SJSA1 (cell line): ENCODE measurements around the gene POLR1D. TPM values are rescaled to one million over a fixed set of nuclear protein-coding genes. Genes with fewer than 3 reads are reported as not detected.

Experiments used
- DNase-seq, 2 experiments: peaks; one replicate each; pipeline ENCODE4 v3.0.0-alpha.2; 2015 to 2020; ENCODE audit warnings: low spot score in 2 of 2, low read depth in 1 of 2
- H3K27ac ChIP-seq: fragments of 250-450 bp; sonication (Bioruptor Pico); 2 replicates; pipeline ENCODE4 v1.5.1; 2020; ENCODE audit warnings: mild to moderate bottlenecking, moderate library complexity
- H3K27me3 ChIP-seq: fragments of 250-450 bp; sonication (Bioruptor Pico); replicated peaks from 2 replicates; pipeline ENCODE4 v1.5.1; 2020; ENCODE audit warnings: mild to moderate bottlenecking, moderate library complexity
- H3K36me3 ChIP-seq: fragments of 250-450 bp; sonication (Bioruptor Pico); 2 replicates; pipeline ENCODE4 v1.5.1; 2020; ENCODE audit warnings: mild to moderate bottlenecking
- H3K4me1 ChIP-seq: fragments of 250-450 bp; sonication (Bioruptor Pico); replicated peaks from 2 replicates; pipeline ENCODE4 v1.6.1; 2021; ENCODE audit warnings: mild to moderate bottlenecking
- H3K4me3 ChIP-seq: fragments of 250-450 bp; sonication (Bioruptor Pico); 2 replicates; pipeline ENCODE4 v1.5.1; 2020; ENCODE audit warnings: mild to moderate bottlenecking
- H3K9me3 ChIP-seq: fragments of 250-450 bp; sonication (Bioruptor Pico); replicated peaks from 2 replicates; pipeline ENCODE4 v1.5.1; 2020; ENCODE audit warnings: mild to moderate bottlenecking
- total RNA-seq: library from RNA; depleted of rRNA; stranded (reverse); fragments of >200 nt; shearing (Covaris generic); gene quantifications from 2 replicates; pipeline ENCODE4 v1.2.3, GENCODE V29; 2014; rRNA removed

POLR1D gene
- total RNA-seq, 1 experiment from 2014 or later: 68.4 TPM

GRCh38 chr13:27659145-27659865 lies 37.6 kb downstream of the POLR1D start:
- no peaks in the 10 kb centered on the region for H3K4me1 ChIP-seq
- no peak overlapping the region for H3K4me3 ChIP-seq
- no peaks in the 10 kb centered on the region for H3K36me3 ChIP-seq
- no peaks in the 10 kb centered on the region for H3K27me3 ChIP-seq
- no peak for DNase-seq
- H3K9me3 ChIP-seq: no peaks in the 10 kb centered on the region
- no peak overlapping the region for H3K27ac ChIP-seq

DNA sequence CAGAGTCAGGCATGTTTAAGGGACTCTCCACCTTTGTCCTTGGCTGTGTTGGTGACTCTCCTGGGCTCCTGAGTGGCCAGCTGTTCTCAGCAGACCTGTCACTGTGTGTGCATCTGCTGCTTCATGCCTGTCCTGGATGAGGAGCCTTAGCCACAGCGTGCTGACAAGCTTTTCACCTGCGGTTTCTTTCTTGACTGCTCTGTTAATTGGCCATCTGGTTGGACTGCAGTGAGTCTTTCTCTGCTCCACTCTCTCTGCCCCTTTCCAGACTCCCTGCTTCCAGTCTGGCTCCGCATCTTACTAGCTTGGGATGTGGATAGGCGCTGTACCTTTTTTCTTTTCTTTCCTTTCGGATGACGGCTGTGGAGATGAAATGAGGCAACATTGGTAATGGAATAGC lies 38.8 kb downstream of the POLR1D start:
- Histone ChIP-seq H3K4me1 (no peaks in the 10 kb centered on the region), H3K27ac (no peak overlapping the region), H3K9me3 (no peaks in the 10 kb centered on the region), H3K36me3 (no peaks in the 10 kb centered on the region), H3K27me3 (no peaks in the 10 kb centered on the region), H3K4me3 (no peak overlapping the region)
- no peak for DNase-seq

- no peaks in the 10 kb centered on the region for H3K27me3 ChIP-seq
- H3K4me3 ChIP-seq: no peak overlapping the region
- no peak overlapping the region for H3K27ac ChIP-seq
- DNase-seq: no peak
- no peaks in the 10 kb centered on the region for H3K4me1 ChIP-seq
- H3K9me3 ChIP-seq: no peaks in the 10 kb centered on the region
- H3K36me3 ChIP-seq: no peaks in the 10 kb centered on the region
Observed at GRCh38 chr13:27661017-27661416, 39.3 kb downstream of the POLR1D start.

- no peaks in the 10 kb centered on the region for H3K36me3 ChIP-seq
- DNase-seq: no peak
- no peak overlapping the region for H3K4me3 ChIP-seq
- no peaks in the 10 kb centered on the region for H3K4me1 ChIP-seq
- H3K9me3 ChIP-seq: no peaks in the 10 kb centered on the region
- H3K27ac ChIP-seq: no peak overlapping the region
- no peaks in the 10 kb centered on the region for H3K27me3 ChIP-seq
Observed at GRCh38 chr13:27662738-27663470, 41.2 kb downstream of the POLR1D start.

- Histone ChIP-seq H3K27ac (no peak overlapping the region), H3K36me3 (no peaks in the 10 kb centered on the region), H3K9me3 (no peaks in the 10 kb centered on the region), H3K27me3 (no peaks in the 10 kb centered on the region), H3K4me1 (no peaks in the 10 kb centered on the region), H3K4me3 (no peak overlapping the region)
- DNase-seq: no peak
Observed at GRCh38 chr13:27663947-27664346, 42.3 kb downstream of the POLR1D start.

GRCh38 chr13:27665333-27665732 lies 43.6 kb downstream of the POLR1D start:
- no peak overlapping the region for H3K4me3 ChIP-seq
- no peaks in the 10 kb centered on the region for H3K36me3 ChIP-seq
- H3K27ac ChIP-seq: no peak overlapping the region
- no peak for DNase-seq
- no peaks in the 10 kb centered on the region for H3K9me3 ChIP-seq
- no peaks in the 10 kb centered on the region for H3K27me3 ChIP-seq
- H3K4me1 ChIP-seq: no peaks in the 10 kb centered on the region

DNA sequence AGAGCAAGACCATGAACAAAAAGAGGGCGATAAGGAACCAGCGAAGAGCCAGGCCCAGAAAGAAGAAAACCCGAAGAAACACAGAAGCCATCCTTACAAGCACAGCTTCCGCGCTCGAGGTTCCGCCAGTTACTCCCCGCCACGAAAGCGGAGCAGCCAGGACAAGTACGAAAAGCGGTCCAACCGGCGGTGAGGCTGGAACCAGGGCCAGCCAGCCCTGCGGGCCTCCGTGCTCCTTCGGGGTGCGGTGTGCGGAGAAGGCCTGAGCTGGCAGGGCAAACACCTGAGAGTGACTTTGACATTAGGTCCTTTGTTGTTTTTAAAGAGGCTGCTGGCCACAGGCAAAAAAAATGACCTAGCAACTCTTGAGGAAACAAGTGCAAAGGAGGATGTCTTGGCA lies 44.1 kb downstream of the POLR1D start:
- H3K27ac ChIP-seq: no peak overlapping the region
- no peaks in the 10 kb centered on the region for H3K4me1 ChIP-seq
- H3K27me3 ChIP-seq: no peaks in the 10 kb centered on the region
- no peak overlapping the region for H3K4me3 ChIP-seq
- H3K36me3 ChIP-seq: no peaks in the 10 kb centered on the region
- no peak for DNase-seq
- no peaks in the 10 kb centered on the region for H3K9me3 ChIP-seq

DNA sequence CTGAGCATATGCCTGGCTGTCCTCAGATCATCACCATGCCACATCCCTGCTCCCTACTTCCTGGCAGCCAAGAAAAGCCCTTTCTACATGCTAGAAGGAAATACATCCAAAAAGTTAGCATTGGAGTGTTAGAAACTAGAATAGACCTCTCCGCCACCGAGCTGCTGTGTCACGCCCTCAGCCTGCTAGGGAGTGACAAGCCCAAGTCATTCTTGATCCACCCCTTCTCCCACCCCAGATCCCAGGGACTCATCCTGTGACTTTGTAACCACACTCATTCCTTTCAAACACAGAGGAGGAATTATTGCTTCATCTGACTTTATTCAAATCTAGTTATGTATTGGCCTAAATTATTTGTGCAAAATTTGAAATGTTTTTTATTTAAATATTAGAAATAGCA lies 45.3 kb downstream of the POLR1D start:
- Histone ChIP-seq H3K27ac (no peak overlapping the region), H3K9me3 (no peaks in the 10 kb centered on the region), H3K27me3 (no peaks in the 10 kb centered on the region), H3K4me3 (no peak overlapping the region), H3K4me1 (no peaks in the 10 kb centered on the region), H3K36me3 (no peaks in the 10 kb centered on the region)
- DNase-seq: no peak

GRCh38 chr13:27667946-27668345 lies 46.3 kb downstream of the POLR1D start:
- Histone ChIP-seq H3K4me1 (no peaks in the 10 kb centered on the region), H3K4me3 (no peak overlapping the region), H3K27me3 (no peaks in the 10 kb centered on the region), H3K36me3 (no peaks in the 10 kb centered on the region), H3K9me3 (no peaks in the 10 kb centered on the region), H3K27ac (no peak overlapping the region)
- no peak for DNase-seq

DNA sequence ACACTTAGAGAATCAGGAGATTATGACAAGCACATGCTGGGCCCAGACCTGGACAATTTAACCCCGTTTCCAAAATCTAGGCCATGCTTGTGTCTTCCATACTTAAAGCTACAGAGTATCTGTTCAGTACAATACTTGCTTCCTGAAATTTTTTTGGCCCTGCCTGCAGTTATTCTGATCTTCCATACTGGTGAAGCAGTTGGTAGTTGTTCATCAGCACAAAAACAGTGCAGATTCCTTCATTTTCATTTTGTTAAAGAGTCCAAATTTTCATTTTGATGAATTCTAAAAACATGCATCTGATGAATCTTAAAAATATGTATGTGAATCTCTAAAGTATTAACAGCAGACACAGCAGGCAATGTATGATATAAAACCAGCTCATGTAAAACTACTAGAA lies 49.2 kb downstream of the POLR1D start:
- no peaks in the 10 kb centered on the region for H3K27me3 ChIP-seq
- no peak for DNase-seq
- H3K36me3 ChIP-seq: no peaks in the 10 kb centered on the region
- H3K9me3 ChIP-seq: no peaks in the 10 kb centered on the region
- no peak overlapping the region for H3K4me3 ChIP-seq
- H3K27ac ChIP-seq: no peak overlapping the region
- H3K4me1 ChIP-seq: no peaks in the 10 kb centered on the region

DNA sequence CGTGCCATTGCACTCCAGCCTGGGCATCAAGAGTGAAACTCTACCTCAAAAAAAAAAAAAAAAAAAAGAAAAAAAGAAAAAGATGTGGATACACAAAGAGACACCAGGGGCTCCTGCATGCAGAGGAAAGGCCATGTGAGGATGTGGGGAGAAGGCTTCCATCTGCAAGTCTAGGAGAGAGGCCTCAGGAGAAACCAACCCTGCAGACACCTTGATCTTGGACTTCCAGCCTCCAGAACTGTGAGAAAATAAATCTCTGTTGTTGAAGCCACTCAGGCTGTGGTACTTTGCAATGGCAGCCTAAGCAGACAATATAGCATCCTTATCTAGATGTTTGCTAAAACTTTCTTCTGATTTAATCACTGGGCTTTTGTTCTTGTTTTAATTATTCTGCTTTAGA lies 50.3 kb downstream of the POLR1D start:
- no peak overlapping the region for H3K4me3 ChIP-seq
- no peaks in the 10 kb centered on the region for H3K9me3 ChIP-seq
- H3K27ac ChIP-seq: no peak overlapping the region
- no peak for DNase-seq
- no peaks in the 10 kb centered on the region for H3K27me3 ChIP-seq
- H3K4me1 ChIP-seq: no peaks in the 10 kb centered on the region
- no peaks in the 10 kb centered on the region for H3K36me3 ChIP-seq

Other genes starting within 250 kb of the POLR1D start
- 58.8 and 106 TPM in 2 replicates for gene GTF3A, start 197.3 kb upstream of the POLR1D start, total RNA-seq
- 16.9 and 26.9 TPM in 2 replicates for gene MTIF3, start 171.3 kb upstream of the POLR1D start, total RNA-seq
- gene LNX2, start 1.4 kb upstream of the POLR1D start, total RNA-seq: 8.1 and 8.2 TPM in 2 replicates
- gene GSX1, start 170.6 kb downstream of the POLR1D start, total RNA-seq: not detected in 2 replicates